H4 (cell line): ENCODE measurements around the gene APOL1. TPM values are rescaled to one million over a fixed set of nuclear protein-coding genes. Genes with fewer than 3 reads are reported as not detected.
A peak's percentile ranks its signal among the peaks of the same experiment; 100 is the strongest.
"Not testable (repeated sequence)": the region's sequence is repeated elsewhere in the genome, so short reads cannot be mapped to it uniquely, and the experiment has no call there.

Source experiments
- DNase-seq: peaks from one replicate; pipeline ENCODE4 v3.0.0-alpha.2; 2015; ENCODE audit warnings: low spot score
- total RNA-seq: library from RNA; depleted of rRNA; stranded (reverse); fragments of >200 nt; shearing (Covaris generic); gene quantifications from 2 replicates; pipeline ENCODE4 v1.2.3, GENCODE V29; 2014

The APOL1 gene
- total RNA-seq, 1 experiment from 2014 or later: 27.5 TPM

GRCh38 chr22:36267058-36267457 lies 14.1 kb downstream of the APOL1 start:
- no peak for DNase-seq

GRCh38 chr22:36267896-36268485 lies 15.1 kb downstream of the APOL1 start:
- no peak for DNase-seq

- DNase-seq: not testable (repeated sequence)
These were observed 18.3 kb downstream of the APOL1 start for GRCh38 chr22:36271231-36271630.

- DNase-seq: not testable (repeated sequence)
These were observed 19.0 kb downstream of the APOL1 start for GRCh38 chr22:36271951-36272350.

- no peak for DNase-seq
These were observed 21.6 kb downstream of the APOL1 start for GRCh38 chr22:36274531-36274930.

- peak; percentile 44 for DNase-seq
These were observed 24.8 kb downstream of the APOL1 start for GRCh38 chr22:36277482-36278291.

- no peak for DNase-seq
These were observed 26.3 kb downstream of the APOL1 start for GRCh38 chr22:36279219-36279666.

GRCh38 chr22:36280379-36280778 lies 27.4 kb downstream of the APOL1 start:
- no peak for DNase-seq

- DNase-seq: no peak
These were observed 28.9 kb downstream of the APOL1 start for GRCh38 chr22:36281781-36282327.

- DNase-seq: no peak
These were observed 29.4 kb downstream of the APOL1 start for GRCh38 chr22:36282328-36282831.

GRCh38 chr22:36284171-36284571 lies 31.2 kb downstream of the APOL1 start:
- DNase-seq: no peak

- no peak for DNase-seq
These were observed 32.1 kb downstream of the APOL1 start for GRCh38 chr22:36285017-36285416.

- no peak for DNase-seq
These were observed 32.6 kb downstream of the APOL1 start for GRCh38 chr22:36285545-36285944.

- DNase-seq: peak; percentile 46
These were observed 33.4 kb downstream of the APOL1 start for GRCh38 chr22:36286096-36286957.

- DNase-seq: no peak
These were observed 35.1 kb downstream of the APOL1 start for GRCh38 chr22:36287881-36288515.

GRCh38 chr22:36288571-36289405 lies 35.9 kb downstream of the APOL1 start:
- no peak for DNase-seq

- DNase-seq: no peak
These were observed 36.5 kb downstream of the APOL1 start for GRCh38 chr22:36289406-36289870.

GRCh38 chr22:36289948-36290371 lies 37.0 kb downstream of the APOL1 start:
- not testable (repeated sequence) for DNase-seq

GRCh38 chr22:36290391-36291075 lies 37.6 kb downstream of the APOL1 start:
- DNase-seq: not testable (repeated sequence)
